ENCODE data around the gene MFAP4. TPM values are rescaled to one million over a fixed set of nuclear protein-coding genes. Genes with fewer than 3 reads are reported as not detected.

The MFAP4 gene, protein sequence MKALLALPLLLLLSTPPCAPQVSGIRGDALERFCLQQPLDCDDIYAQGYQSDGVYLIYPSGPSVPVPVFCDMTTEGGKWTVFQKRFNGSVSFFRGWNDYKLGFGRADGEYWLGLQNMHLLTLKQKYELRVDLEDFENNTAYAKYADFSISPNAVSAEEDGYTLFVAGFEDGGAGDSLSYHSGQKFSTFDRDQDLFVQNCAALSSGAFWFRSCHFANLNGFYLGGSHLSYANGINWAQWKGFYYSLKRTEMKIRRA
- 0.39 TPM in 1 of 2 replicates, not detected in the other for total RNA-seq (2014; rRNA removed; shearing (Covaris generic))

DNA sequence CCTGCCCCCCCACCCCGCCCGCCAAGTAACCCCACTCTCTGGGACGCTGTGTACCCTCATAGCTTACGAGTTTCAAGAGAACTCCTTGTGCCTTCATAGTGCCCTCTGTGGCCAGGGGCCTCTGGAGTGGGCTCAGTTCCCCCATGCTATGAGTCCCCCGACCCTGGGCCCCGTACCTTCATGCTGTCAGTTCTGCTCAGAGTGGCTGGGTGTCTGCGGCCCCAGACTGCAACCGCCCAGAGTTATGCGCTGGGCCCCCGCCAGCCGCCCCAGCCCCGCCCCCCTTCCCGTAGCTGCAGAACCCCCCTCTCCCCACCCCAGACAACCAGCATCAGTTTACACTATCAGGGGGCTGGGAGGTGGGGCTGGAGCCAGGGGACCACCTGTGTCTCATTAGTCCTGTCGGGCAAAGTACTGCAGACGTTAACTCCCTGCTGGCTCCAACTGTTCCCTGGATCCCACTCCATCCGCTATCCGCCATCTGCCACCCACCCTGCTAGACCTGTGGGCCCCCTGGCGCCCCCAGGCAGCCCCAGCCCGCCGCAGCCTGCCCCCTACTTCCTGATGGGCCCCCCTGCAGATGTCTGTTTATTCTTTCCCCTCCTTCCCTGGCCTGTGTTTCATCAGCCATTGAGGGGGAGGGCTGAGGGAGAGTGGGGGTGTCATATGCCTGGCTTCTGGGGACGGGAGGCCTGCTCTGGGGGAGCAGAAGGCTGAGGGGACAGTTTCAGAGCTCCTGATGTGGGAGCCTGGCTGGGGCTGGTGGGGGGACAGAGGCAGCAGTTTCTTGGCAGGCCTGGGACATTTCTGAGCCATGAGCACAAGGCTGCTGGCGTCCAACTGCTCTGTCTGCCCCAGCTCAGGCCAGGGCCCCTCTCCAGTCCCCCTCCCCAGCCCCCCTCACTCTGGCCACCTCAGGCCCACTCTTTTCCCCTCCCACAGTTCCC, at the start of gene MFAP4:
TSS of gene MFAP4 (minus strand) at position 217 of the 947 bp plus-strand sequence. CDS start at position 182, 35 bp downstream.
- DNase-seq (ENCODE audit: low read depth in 1 of 2, low spot score in 2 of 2), result no peak
- Histone ChIP-seq H3K27me3 (replicated peaks) (no peaks in the 10 kb centered on the region), H3K36me3 (peaks cover 39% of the 10 kb centered on the region), H3K27ac (no peak within 1 kb of the TSS), H3K9me3 (replicated peaks) (no peaks in the 10 kb centered on the region), H3K4me1 (replicated peaks) (peaks cover 19% of the 10 kb centered on the region), H3K4me3 (no peak within 1 kb of the TSS)

DNA sequence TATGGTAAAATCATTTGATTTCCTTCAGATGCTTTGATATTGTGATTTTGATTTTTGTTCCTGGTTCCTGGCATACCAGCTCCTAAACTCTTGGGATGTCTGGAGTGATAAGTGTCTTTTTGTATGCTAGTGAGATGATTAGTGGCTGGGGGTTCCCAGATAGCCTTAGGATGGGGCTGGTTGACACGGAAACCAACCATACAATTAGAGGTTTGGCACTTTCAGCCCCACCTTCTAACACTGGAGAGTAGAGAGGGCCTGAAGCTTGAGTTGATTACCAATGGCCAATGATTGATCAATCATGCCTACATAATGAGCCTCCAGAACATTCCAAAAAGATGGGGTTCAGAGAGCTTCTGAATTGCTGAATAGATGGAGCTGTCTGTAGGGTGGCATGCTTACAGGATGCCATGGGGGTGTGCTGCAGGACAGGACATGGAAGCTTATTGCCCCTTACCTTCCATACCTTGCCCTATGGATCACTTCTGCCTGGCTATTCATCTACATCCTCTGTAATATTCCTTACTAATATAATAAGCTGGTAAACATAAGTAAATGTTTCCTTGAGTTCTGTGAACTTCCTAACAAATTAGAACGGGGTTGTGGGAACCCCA, 46.8 kb upstream of the MFAP4 start:
- Histone ChIP-seq H3K27me3 (replicated peaks) (no peaks in the 10 kb centered on the region), H3K9me3 (replicated peaks) (no peaks in the 10 kb centered on the region), H3K4me3 (no peak overlapping the region), H3K27ac (no peak overlapping the region), H3K36me3 (no peaks in the 10 kb centered on the region), H3K4me1 (replicated peaks) (no peaks in the 10 kb centered on the region)
- DNase-seq (ENCODE audit: low read depth in 1 of 2, low spot score in 2 of 2), result no peak

DNA sequence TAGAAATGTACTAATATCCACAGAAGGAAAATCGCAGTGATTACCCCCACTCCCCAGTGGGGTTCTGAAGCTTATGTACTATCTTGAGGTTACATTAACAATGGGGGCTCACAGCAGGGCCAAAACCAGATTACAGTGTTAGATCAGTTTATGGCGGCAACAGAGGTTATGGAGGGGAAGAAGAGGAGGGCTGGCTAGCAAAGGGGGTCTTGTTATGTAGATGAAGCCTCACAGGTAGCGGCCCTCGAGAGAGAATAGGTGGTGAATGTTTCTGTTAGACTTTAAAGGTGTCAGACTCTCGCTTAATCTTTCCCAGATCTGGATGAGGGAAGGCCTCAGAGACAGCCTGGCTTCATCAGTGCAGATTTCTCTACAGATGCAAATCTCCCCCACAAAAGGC, 46.3 kb upstream of the MFAP4 start:
- DNase-seq (ENCODE audit: low read depth in 1 of 2, low spot score in 2 of 2), result no peak
- Histone ChIP-seq H3K4me3 (no peak overlapping the region), H3K36me3 (no peaks in the 10 kb centered on the region), H3K9me3 (replicated peaks) (no peaks in the 10 kb centered on the region), H3K4me1 (replicated peaks) (no peaks in the 10 kb centered on the region), H3K27me3 (replicated peaks) (no peaks in the 10 kb centered on the region), H3K27ac (no peak overlapping the region)

DNA sequence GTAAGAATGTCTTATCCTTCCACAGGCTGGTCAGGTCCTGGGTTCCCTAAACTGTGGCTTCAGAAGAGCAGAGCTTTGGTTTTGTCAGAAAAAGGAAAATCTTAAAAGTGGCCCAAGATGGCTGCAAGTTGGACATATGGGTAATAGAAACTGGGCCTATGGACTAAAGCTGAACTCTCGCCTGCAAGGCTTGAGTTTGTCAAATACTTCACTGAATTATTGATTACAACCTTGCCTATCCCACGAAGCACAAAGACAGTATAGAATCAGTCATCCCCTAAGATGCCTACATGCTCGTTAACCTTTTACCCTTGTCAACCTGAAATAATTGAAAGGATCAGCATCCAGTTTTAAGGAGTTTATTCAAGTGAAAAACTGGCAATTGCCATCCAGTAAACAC, 44.7 kb upstream of the MFAP4 start:
- H3K9me3 ChIP-seq (replicated peaks), result no peaks in the 10 kb centered on the region

DNA sequence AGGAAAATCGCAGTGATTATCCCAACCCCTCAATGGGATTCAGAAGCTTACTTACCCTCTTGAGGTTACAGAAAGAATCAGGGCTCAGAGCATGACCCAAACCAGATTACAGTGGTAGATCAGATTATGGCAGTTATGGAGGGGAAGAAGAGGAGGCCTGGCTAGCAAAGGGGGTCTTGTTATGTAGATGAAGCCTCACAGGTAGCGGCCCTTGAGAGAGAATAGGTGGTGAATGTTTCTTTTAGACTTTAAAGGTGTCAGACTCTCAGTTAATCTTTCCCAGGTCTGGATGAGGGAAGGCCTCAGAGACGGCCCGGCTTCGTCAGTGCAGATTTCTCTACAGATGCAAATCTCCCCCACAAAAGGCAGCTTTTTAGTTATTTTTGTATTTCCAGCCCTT, 39.6 kb upstream of the MFAP4 start:
- Histone ChIP-seq H3K36me3 (no peaks in the 10 kb centered on the region), H3K4me3 (no peak overlapping the region), H3K27ac (no peak overlapping the region), H3K9me3 (replicated peaks) (no peaks in the 10 kb centered on the region), H3K4me1 (replicated peaks) (no peaks in the 10 kb centered on the region), H3K27me3 (replicated peaks) (no peaks in the 10 kb centered on the region; the same call in 1 of the 2 replicates)
- no peak for DNase-seq (ENCODE audit: low read depth in 1 of 2, low spot score in 2 of 2)

More for the DNA sequence above, 44.7 kb upstream of the MFAP4 start:
- no peaks in the 10 kb centered on the region for H3K27me3 ChIP-seq (replicated peaks)
- H3K27ac ChIP-seq, result no peak overlapping the region
- no peak overlapping the region for H3K4me3 ChIP-seq
- H3K4me1 ChIP-seq (replicated peaks), result no peaks in the 10 kb centered on the region
- no peaks in the 10 kb centered on the region for H3K36me3 ChIP-seq
- DNase-seq (ENCODE audit: low read depth in 1 of 2, low spot score in 2 of 2), result no peak

DNA sequence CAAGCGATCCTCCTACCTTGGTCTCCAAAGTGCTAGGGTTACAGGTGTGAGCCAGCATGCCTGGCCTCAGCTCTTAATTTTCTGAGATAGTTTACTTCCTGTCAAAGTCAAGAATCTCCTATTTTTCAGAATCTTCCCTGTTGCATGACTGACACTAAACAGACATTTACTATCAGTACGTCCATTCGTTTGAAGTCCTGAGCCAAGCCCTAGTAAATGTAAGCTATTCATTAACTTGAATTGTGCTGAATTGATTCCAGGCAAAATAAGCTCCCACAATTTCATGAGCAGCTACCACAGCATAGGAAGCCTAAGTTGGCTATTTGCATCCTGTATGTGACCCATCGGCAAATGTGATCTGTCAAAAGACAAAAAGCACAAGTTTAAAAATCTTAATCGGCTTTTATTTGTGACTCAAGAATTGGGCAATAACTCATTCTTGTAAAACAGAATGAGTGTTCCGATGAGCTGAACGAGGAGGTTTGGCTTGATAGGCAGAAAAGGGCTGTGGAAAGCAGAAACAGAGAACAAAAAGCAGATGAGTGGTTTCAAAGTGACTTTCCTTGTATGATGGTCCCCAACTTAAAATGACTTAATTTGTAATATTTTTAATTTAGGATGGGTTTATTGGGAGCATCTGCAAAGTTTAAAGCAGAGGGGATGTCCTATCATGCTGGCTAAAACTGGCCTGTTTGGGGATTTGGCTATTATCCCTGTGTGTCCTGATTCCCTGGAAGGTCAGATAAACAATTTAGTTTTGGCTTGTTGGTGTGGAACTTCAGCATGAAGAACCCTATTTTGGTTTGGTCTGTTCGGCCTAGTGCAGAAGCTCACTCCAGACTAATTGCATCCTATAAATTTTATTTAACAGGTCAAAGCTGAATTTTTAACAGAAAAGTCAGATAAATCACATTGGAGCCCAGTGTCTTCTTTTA, 38.2 kb upstream of the MFAP4 start:
- H3K4me1 ChIP-seq (replicated peaks), result no peaks in the 10 kb centered on the region
- no peak overlapping the region for H3K27ac ChIP-seq
- H3K27me3 ChIP-seq (replicated peaks), result no peaks in the 10 kb centered on the region; the same call in 1 of the 2 replicates
- no peaks in the 10 kb centered on the region for H3K9me3 ChIP-seq (replicated peaks)
- no peak for DNase-seq (ENCODE audit: low read depth in 1 of 2, low spot score in 2 of 2)
- no peaks in the 10 kb centered on the region for H3K36me3 ChIP-seq
- H3K4me3 ChIP-seq, result no peak overlapping the region

DNA sequence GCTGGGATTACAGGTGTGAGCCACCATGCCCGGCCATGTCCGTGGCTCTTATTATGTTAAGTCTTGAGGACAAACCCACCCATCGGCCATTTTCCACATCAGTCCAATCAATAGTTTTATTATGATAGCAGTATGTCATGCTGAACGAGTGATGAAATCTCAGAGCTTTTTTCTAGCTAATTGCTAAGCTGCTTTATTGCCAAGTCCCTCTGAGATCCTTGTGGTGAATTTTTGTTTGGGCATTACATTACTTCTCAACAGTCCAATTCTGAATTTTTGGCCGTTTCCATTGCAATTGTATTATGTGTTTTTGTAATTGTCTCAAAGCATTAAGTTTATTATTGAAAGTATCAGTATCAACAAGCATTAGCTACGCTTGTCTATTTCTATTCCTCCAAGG, 34.9 kb upstream of the MFAP4 start:
- no peak overlapping the region for H3K27ac ChIP-seq

DNA sequence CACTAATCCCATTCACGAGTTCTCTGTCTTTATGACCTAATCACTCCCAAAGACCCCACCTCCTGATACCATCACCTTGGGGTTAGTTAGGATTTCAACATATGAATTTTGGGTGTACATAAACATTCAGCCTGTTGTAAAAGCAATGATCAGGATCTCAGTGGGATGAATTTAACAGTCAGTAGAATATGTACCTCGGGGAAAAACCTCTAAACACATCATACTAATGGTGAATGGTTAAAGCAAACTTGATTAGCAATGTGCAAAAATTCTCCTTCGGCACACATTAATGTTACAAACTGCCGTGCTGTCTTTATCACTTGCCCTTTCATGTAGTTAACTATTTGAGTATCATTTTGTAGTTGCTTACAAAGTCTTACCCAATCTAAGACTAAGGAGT, 34.2 kb upstream of the MFAP4 start:
- Histone ChIP-seq H3K27ac (no peak overlapping the region), H3K36me3 (no peaks in the 10 kb centered on the region), H3K27me3 (replicated peaks) (no peaks in the 10 kb centered on the region; the same call in 1 of the 2 replicates), H3K9me3 (replicated peaks) (no peaks in the 10 kb centered on the region), H3K4me3 (no peak overlapping the region), H3K4me1 (replicated peaks) (no peaks in the 10 kb centered on the region)
- no peak for DNase-seq (ENCODE audit: low read depth in 1 of 2, low spot score in 2 of 2)

More for the DNA sequence above, 34.9 kb upstream of the MFAP4 start:
- Histone ChIP-seq H3K4me1 (replicated peaks) (no peaks in the 10 kb centered on the region), H3K9me3 (replicated peaks) (no peaks in the 10 kb centered on the region), H3K27me3 (replicated peaks) (no peaks in the 10 kb centered on the region; the same call in 1 of the 2 replicates), H3K36me3 (no peaks in the 10 kb centered on the region), H3K4me3 (no peak overlapping the region)
- DNase-seq (ENCODE audit: low read depth in 1 of 2, low spot score in 2 of 2), result no peak

DNA sequence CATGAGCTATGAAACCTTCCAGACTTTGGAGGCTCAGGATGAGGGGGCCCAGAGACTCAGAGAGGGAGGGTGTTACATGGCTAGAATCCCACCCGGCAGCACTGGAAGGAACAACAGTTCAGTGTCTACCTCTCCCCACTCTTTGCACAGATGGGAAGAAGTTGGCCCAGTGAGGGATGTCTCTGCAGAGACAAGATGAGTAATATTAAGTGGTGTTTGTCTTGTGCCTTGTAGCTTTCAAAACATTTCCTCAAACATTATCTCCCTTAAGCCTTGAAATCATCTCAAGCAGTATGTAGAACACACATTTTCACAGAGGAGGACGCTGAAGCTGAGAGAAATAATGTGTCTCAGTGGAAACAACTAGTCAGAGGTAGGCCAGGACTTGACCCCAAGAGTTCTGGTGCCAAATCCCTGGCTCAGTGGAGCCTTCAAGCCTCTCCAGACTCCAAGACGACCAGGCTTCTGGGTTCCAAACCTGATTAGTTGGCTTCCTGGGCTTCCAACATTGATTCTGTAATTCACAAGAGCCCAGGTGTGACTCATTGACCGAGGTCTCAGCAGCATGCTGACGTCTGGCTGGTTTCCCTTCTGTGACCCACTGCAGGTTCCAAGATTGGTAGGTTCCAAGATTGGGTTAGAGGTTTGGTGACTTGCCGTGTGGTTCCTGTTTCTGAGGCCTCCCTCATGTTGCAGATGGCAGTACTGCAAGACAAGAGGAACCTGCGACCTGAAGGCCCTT, 31.4 kb upstream of the MFAP4 start:
- no peak for DNase-seq (ENCODE audit: low read depth in 1 of 2, low spot score in 2 of 2)
- no peak overlapping the region for H3K27ac ChIP-seq
- H3K27me3 ChIP-seq (replicated peaks), result no peaks in the 10 kb centered on the region
- no peaks in the 10 kb centered on the region for H3K9me3 ChIP-seq (replicated peaks)
- no peak overlapping the region for H3K4me3 ChIP-seq
- no peaks in the 10 kb centered on the region for H3K36me3 ChIP-seq
- no peaks in the 10 kb centered on the region for H3K4me1 ChIP-seq (replicated peaks)

DNA sequence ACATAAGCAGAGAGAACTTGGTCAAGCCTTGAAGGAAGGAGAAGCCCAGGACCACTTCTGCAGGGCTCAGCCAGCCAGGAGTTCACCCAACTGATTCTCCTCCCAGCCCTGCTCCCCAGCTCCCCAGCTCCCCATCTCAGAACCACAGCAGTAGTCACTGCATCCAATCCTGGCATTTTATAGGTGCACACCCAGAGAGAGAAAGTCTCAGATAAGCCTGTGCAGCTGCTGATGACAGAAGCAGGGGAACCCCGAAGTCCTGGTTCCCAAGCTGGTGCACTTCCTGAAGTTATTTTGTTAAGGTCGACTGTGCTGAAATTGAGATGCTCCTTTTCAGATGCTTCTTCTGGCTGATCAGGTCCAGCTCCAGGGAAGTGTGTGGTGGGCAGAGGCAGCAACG, 30.6 kb upstream of the MFAP4 start:
- no peaks in the 10 kb centered on the region for H3K36me3 ChIP-seq
- no peaks in the 10 kb centered on the region for H3K27me3 ChIP-seq (replicated peaks)
- no peak for DNase-seq (ENCODE audit: low read depth in 1 of 2, low spot score in 2 of 2)
- no peak overlapping the region for H3K27ac ChIP-seq
- H3K4me1 ChIP-seq (replicated peaks), result no peaks in the 10 kb centered on the region
- no peak overlapping the region for H3K4me3 ChIP-seq
- H3K9me3 ChIP-seq (replicated peaks), result no peaks in the 10 kb centered on the region

DNA sequence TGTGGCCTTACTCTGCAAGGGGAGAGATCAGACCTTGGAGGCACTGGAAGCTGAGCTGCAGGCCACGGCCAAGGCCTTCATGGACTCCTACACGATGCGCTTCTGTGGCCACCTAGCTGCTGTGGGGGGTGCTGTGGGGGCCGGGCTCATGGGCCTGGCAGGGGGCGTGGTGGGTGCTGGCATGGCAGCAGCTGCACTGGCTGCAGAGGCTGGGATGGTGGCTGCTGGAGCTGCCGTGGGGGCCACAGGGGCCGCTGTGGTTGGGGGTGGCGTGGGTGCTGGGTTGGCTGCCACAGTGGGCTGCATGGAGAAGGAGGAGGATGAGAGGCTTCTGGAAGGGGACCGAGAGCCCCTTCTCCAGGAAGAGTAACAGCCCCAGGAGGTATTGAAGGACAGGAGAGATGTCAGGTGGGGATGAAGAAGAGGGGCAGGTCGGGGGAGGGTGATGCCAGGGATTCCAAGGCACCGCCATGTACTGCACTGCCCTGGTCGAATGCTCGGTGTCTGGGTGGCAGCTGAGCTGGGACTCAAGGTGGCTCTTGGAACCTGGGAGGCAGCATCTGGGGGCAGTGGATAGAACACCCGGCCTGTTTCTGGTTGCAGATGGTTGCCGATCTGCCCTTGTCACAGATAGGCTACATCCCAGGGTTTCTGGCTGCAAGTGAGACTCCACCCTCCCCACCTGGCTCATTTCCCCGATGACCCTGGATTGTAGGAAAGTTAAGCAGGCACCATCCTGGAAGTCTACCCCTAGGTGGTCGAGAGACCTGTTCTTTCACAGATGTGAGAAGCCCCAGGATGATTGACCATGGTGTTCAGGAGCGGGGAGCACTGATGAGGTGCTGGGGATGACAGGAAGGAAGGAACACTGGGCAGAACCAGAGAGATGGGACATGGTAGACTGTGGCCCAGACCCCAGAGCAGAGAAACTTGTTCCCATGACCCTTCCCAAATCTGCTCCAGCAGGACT, 29.1 kb upstream of the MFAP4 start:
- Histone ChIP-seq H3K27me3 (replicated peaks) (no peaks in the 10 kb centered on the region), H3K27ac (no peak overlapping the region), H3K9me3 (replicated peaks) (no peaks in the 10 kb centered on the region), H3K4me1 (replicated peaks) (no peaks in the 10 kb centered on the region), H3K4me3 (no peak overlapping the region), H3K36me3 (no peaks in the 10 kb centered on the region)
- DNase-seq (ENCODE audit: low read depth in 1 of 2, low spot score in 2 of 2), result no peak

DNA sequence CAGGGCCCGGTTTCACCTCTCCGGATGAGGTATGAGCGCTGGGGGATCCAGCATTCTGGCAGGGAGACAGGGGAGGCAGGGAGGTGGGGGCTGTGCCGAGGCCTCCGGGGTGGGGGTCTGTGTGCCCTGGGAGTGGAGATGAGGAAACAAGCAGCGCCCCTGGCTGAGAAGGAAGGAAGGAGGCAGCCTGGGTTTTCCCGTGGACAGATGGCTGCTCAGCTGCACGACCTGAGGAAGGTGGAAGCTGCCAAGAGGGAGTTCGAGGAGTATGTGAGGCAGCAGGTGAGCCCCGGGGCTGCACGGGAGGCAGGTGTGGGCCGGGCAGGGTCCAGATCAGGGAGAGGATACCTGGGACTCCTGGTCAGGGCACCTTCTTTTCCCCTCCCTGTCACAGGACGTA, 28.3 kb upstream of the MFAP4 start:
- H3K27me3 ChIP-seq (replicated peaks), result no peaks in the 10 kb centered on the region
- H3K4me1 ChIP-seq (replicated peaks), result no peaks in the 10 kb centered on the region
- H3K36me3 ChIP-seq, result no peaks in the 10 kb centered on the region
- no peaks in the 10 kb centered on the region for H3K9me3 ChIP-seq (replicated peaks)
- no peak overlapping the region for H3K4me3 ChIP-seq
- no peak overlapping the region for H3K27ac ChIP-seq
- no peak for DNase-seq (ENCODE audit: low read depth in 1 of 2, low spot score in 2 of 2)

All from SJSA1 (cell line).